Natural killer cell (primary cell): ENCODE measurements around the gene SORCS2. TPM values are rescaled to one million over a fixed set of nuclear protein-coding genes. Genes with fewer than 3 reads are reported as not detected.

Experiments used
- ATAC-seq, 3 donors: fragments of 150-1000 bp in 2 of 3; fragments of 200-7000 bp in 1 of 3; cut with Tn5 transposase; 1 replicate in 1 of 3; 2 replicates in 2 of 3; pipeline ENCODE4 v1.10.0; 2021; ENCODE audit warnings: mild to moderate bottlenecking in 2 of 3, moderate library complexity in 2 of 3
- DNase-seq, 2 donors: peaks; one replicate each; pipeline versions ENCODE4 v3.0.0 to v3.0.0-alpha.2; 2013 to 2021; ENCODE audit warnings: mixed read lengths in 1 of 2
- H3K27ac ChIP-seq: one replicate; pipeline ENCODE4 v1.5.1; 2013; ENCODE audit warnings: mild to moderate bottlenecking, low read length
- H3K27me3 ChIP-seq: one replicate; pipeline ENCODE4 v1.6.1; 2013; ENCODE audit warnings: low read length; ENCODE audit not compliant: control insufficient read depth, insufficient read depth
- H3K36me3 ChIP-seq: one replicate; pipeline ENCODE4 v1.6.1; 2013; ENCODE audit warnings: low read length; ENCODE audit not compliant: control insufficient read depth, insufficient read depth
- H3K4me1 ChIP-seq: one replicate; pipeline ENCODE4 v1.6.1; 2013; ENCODE audit warnings: low read length; ENCODE audit not compliant: control insufficient read depth, insufficient read depth
- H3K4me3 ChIP-seq: one replicate; pipeline ENCODE4 v1.5.1; 2013; ENCODE audit warnings: low read length
- H3K9me3 ChIP-seq: one replicate; pipeline ENCODE4 v1.6.1; 2013; ENCODE audit warnings: low read length; ENCODE audit not compliant: control insufficient read depth, insufficient read depth
- H3K27ac Mint-ChIP-seq, 2 donors: one replicate each; pipeline ENCODE4 v1.8.0; 2022; ENCODE audit warnings: mild to moderate bottlenecking in 2 of 2, mixed read lengths in 2 of 2, moderate library complexity in 1 of 2
- H3K27me3 Mint-ChIP-seq, 2 donors: one replicate each; pipeline ENCODE4 v1.8.0; 2022; ENCODE audit warnings: low read depth in 2 of 2, mixed read lengths in 2 of 2
- H3K36me3 Mint-ChIP-seq: one replicate; pipeline ENCODE4 v1.8.0; 2022; ENCODE audit warnings: mixed read lengths
- H3K4me1 Mint-ChIP-seq, 2 donors: one replicate each; pipeline ENCODE4 v1.8.0; 2022; ENCODE audit warnings: mixed read lengths in 2 of 2
- H3K4me3 Mint-ChIP-seq: one replicate; pipeline ENCODE4 v1.8.0; 2022; ENCODE audit warnings: mild to moderate bottlenecking, moderate library complexity, mixed read lengths
- H3K9me3 Mint-ChIP-seq, 2 donors: one replicate each; pipeline ENCODE4 v1.8.0; 2022; ENCODE audit warnings: mixed read lengths in 2 of 2
- CTCF ChIP-seq: fragments of 200-600 bp; IDR thresholded peaks from one replicate; pipeline ENCODE4 v1.8.0; 2022; ENCODE audit warnings: antibody characterized with exemption
- WGBS: methylation state at CpG from one replicate; pipeline ENCODE4 v1.1.7; 2013; ENCODE audit warnings: missing lambda C conversion rate; ENCODE audit not compliant: insufficient coverage; 5-methylcytosine and 5-hydroxymethylcytosine counted together
- intact Hi-C: fragments of 100-400 bp; cut with micrococcal nuclease; formaldehyde crosslinking; loops from one replicate; pipeline ENCODE4 v1.14.2; 2022
- total RNA-seq, 4 donors: library from RNA; stranded (reverse); fragments of 120-200 nt in 1 of 4; gene quantifications; one replicate each; pipeline versions ENCODE4 v1.2.3 to v1.2.4, GENCODE V29; 2013 to 2022

SORCS2 gene
- total RNA-seq, 3 donors from 2014 or later (not counting 1 experiment from before 2014, with no cell fraction given): 1.2 to 2.5 (median 1.4) TPM

- no peaks in the 10 kb centered on the region for H3K4me1 ChIP-seq
- no peak overlapping the region for H3K4me3 ChIP-seq
- no peaks in the 10 kb centered on the region for H3K36me3 ChIP-seq
- Mint-ChIP-seq H3K27ac (no peak overlapping the region), H3K36me3 (peaks cover 17% of the 10 kb centered on the region), H3K9me3 (peaks cover 7 to 14% of the 10 kb centered on the region in 2 donors), H3K4me1 (no peaks in the 10 kb centered on the region), H3K4me3 (no peak overlapping the region), H3K27me3 (peaks cover 6 to 25% of the 10 kb centered on the region in 2 donors)
- no peak for DNase-seq
- WGBS: 91% methylated on average over 14 of the region's 16 CpGs
- H3K9me3 ChIP-seq: peaks cover 23% of the 10 kb centered on the region
- intact Hi-C loops: no loop called here
- TF ChIP-seq CTCF: no peak
- no peaks in the 10 kb centered on the region for H3K27me3 ChIP-seq
- no peak overlapping the region for H3K27ac ChIP-seq
- no peak for ATAC-seq
These were observed 390.2 kb downstream of the SORCS2 start for GRCh38 chr4:7582313-7583097.

GRCh38 chr4:7584098-7584497 lies 391.8 kb downstream of the SORCS2 start:
- TF ChIP-seq CTCF: no peak
- H3K27ac Mint-ChIP-seq: no peak overlapping the region
- DNase-seq: no peak
- Histone ChIP-seq H3K27ac (no peak overlapping the region), H3K36me3 (no peaks in the 10 kb centered on the region), H3K4me1 (no peaks in the 10 kb centered on the region), H3K9me3 (peaks cover 7% of the 10 kb centered on the region), H3K4me3 (no peak overlapping the region), H3K27me3 (no peaks in the 10 kb centered on the region)
- no peak overlapping the region for H3K4me3 Mint-ChIP-seq
- ATAC-seq: no peak
- H3K36me3 Mint-ChIP-seq: peaks cover 9% of the 10 kb centered on the region
- H3K9me3 Mint-ChIP-seq: peaks cover 5 to 8% of the 10 kb centered on the region in 2 donors
- 88% methylated on average over 1 of the region's 1 CpG for WGBS
- H3K4me1 Mint-ChIP-seq: no peaks in the 10 kb centered on the region
- peaks cover 11 to 32% of the 10 kb centered on the region in 2 donors for H3K27me3 Mint-ChIP-seq
- intact Hi-C loops: no loop called here

GRCh38 chr4:7584606-7585159 lies 392.3 kb downstream of the SORCS2 start:
- Histone ChIP-seq H3K4me3 (no peak overlapping the region), H3K27me3 (no peaks in the 10 kb centered on the region), H3K9me3 (peaks cover 2% of the 10 kb centered on the region), H3K4me1 (no peaks in the 10 kb centered on the region), H3K27ac (no peak overlapping the region), H3K36me3 (no peaks in the 10 kb centered on the region)
- Mint-ChIP-seq H3K27me3 (peaks cover 12 to 32% of the 10 kb centered on the region in 2 donors), H3K36me3 (peaks cover 3% of the 10 kb centered on the region), H3K4me3 (no peak overlapping the region), H3K9me3 (peaks cover 2 to 4% of the 10 kb centered on the region in 2 donors), H3K27ac (no peak overlapping the region), H3K4me1 (no peaks in the 10 kb centered on the region)
- TF ChIP-seq CTCF: no peak
- intact Hi-C loops: no loop called here
- 90% methylated on average over 9 of the region's 9 CpGs for WGBS
- ATAC-seq (no peak), DNase-seq (no peak)
